ENCODE data around the gene ADGRB3.

ADGRB3 gene

DNA sequence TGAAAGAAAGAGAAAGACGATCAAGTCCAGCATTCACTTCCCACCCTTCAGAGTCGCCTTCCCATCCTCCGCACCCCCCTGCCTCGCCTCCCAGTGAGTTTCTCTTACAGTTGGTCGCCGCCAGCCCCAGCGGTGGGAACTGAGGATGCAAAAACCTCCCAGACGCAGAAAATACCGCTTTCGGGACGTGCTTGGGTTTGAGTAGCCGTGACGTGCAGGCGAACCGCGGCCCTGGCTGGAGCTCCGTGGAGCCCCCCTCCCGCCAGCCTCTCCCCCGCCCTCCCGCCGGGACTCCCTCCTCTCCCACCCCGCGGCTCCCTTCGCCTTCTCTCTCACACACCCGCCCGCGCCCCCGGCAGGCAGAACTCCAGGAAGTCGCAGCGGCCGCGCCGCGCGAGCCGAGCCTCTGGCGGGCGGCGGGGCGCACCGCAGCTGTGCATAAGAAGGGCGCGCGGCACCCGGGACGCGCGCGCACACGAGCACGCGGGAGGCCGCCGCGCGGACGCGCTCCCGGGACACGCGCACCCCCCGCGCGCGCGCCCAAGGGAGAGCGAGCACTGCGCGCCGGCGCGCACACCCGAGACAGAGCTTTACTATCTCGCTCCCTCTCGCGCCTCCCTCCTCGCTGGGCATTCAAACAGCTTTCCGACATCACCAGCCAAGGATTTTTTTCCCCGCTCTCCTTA is at the start of gene ADGRB3:
TSS of gene ADGRB3 (plus strand) at position 557 of the 686 bp plus-strand sequence. CDS start 3,394 bp downstream, outside the sequence.
- peak; percentile 36 for DNase-seq

DNA sequence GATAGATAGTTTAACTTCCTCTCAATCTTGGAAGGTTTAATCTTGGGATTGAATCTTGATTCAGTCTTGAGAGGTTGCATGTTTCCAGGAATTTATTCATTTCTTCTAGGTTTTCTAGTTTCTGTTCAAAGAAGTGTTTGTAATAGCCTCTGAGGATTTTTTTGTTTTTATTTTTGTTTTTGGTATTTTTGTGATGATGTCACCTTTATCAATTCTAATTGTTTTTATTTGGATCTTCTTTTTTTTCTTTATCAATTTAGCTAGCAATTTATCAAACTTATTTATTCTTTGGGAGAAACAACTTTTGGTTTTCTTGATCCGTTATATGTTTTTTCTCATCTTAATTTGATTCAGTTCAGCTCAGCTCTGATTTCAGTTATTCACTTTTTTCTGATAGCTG is 41.5 kb upstream of the ADGRB3 start:
- no peak for DNase-seq

DNA sequence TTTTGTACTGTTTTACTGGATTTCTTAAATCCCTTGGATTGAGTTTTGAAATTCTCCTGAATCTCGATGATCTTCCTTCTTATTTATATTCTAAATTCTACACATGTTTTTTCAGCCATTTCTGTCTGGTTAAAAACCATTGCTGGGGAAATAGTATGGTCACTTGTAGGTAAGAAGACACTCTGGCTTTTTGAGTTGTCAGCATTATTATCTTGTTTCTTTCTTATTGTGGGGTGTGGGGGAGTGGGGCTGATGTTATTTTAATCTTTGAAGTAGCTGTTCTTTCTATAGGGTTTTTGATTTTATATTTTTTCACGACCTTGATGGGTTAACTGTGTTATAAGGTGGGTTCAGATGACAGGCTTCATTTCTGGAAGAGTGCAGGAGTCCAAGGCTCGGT is 37.4 kb upstream of the ADGRB3 start:
- DNase-seq: no peak

DNA sequence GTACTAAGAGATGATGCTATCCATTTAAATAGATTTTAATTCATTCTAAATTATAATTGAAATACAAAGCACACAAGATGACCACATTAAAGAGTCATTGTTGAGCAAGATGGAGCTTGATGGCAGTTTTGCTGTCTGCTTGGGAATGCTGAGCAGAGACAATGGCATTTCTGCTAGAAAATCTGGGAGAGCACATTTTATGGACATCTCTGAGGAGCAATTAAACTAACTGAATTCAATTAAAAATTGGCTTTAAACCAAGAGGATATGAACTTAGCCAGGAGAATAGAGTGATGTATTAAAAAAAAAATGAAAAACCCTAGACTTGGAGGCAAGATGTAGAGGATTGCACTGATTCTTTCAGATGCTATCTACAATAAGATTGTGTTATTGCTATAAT is 19.1 kb upstream of the ADGRB3 start:
- DNase-seq: no peak

DNA sequence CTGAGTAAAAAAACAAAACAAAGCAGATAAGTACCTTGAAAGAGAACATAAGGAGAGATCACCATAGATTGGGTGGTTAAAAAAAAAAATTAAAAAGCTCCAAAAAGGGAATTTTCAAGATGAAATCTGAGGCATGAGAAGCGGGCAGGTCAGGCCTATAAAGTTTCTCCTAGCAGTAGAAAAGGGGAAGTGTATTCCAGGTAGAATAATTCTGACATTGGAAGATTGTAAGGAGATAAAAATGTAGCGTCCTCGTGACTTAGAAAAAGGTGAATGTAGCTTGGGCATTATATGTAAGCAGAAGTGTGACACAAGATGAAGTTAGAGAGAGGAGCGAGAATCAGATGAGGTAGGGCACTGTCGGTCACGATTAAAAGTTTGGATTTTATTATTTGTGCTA is 9.1 kb upstream of the ADGRB3 start:
- no peak for DNase-seq

DNA sequence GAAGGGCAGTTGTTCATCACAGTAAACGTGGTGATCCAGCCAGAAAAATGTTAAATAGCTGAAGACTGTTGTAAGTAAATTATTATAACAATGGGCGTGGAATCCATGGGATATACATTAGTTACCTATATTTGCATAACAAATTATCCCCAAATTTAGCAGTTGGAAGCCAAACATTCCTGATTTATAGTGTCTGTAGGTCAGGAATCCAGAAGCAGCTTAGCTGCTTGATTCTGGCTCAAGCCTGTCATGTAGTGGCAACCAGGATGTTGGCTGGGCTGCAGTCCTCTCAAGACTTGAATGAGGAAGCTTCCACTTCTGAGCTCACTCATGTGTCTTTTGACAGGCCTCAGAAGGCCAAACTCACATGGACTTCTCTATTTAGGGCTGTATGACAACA is 6.9 kb upstream of the ADGRB3 start:
- DNase-seq: no peak

DNA sequence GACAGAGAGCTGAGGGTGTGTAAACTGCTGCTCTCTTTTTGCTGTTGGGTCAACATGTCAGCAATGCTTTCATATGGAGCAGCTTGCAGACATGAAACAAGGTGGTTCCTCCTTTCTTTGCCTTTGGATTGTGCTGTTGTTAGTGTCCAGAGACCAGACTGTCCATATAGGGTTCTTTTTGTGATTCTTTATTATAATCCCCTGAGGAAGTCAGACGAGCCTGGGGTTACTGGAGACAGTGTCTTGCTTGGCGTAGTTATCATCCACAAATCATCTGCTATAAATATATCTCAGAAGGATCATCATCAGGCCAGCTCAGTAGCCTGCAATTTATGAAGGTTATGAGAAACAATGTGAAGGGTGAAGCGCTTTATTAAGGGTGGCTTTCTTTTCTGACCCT is 2.3 kb upstream of the ADGRB3 start:
- DNase-seq: no peak

DNA sequence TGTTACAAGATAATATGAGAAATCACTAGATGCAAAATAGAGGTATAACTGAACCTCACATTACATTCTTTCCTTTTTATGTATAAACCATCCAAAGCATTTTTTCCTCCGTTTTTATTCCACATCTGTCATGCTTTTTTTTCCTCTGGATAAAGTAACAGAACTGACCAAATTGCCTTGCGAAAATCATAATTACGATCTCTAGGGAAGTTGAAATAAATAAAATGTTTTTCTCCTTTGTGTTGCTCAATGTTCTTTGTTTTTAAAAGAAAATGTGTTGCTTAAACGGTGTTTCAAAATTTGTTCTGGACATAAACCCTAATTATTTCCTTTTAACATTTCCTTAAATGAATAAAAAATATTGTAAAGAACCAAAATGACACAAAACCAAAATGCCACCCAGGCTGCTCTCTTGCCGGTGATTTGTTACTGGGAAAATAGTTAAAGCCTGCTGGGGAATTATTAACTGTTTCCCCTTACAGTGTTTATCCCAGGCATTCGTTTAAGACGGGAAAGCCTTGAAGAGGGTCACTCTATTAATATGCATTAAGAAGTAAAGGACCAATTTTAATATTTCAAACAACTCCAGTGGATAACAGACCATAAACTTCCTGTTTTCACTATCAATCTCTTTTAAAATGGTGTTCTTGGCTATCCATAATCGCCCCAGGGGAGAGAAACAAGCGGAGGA is 1.7 kb upstream of the ADGRB3 start:
- DNase-seq: no peak

DNA sequence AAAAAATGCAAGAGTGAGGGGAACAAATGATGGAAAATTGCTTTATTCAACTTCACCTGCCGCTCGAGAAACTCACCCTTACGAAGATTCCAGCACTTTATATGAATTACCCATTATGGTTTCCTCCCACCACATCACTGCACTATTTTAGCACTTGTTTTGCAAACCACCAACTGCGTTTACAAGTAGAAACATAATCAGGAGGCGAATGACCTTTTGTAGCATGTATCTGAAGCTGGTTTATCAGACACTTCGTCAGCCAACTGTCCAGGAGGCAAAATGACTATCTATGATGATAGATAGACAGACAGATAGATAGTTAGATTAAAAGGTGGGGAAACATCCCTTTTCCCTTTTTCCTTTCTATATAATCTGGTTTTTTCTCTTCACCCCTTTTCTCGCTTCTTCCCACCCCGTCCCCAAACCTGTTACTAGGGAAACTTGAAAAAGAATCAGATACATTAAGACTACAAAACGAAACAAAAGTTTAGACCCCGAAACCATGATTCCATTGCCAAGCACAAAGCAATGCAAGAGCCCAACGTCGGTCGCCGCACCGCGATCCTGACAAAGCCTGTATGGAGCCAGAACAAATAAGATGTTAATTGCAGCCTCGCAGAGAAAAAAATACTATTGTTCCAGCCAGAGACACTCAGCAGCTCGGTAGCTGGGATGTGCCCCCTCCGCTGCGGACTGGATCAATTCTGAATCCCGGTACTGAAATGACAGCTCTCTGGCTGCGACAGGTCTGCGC is 933 bp upstream of the ADGRB3 start:
- DNase-seq: no peak

DNA sequence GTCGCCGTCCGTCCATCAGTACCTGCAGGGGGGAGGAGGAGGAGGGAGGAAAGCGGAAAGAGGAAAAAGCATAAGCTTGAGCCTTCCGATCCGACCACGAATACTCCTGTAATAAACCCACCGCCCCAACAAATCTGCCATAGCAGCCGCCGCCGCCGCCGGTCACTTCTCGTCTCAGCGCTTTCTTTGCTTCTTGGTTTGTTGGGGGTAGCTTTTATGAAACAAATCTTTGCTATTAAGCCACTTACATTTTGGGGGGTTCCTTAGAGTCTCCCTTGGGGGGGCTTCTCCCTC is 277 bp downstream of the ADGRB3 start:
- DNase-seq: no peak

DNA sequence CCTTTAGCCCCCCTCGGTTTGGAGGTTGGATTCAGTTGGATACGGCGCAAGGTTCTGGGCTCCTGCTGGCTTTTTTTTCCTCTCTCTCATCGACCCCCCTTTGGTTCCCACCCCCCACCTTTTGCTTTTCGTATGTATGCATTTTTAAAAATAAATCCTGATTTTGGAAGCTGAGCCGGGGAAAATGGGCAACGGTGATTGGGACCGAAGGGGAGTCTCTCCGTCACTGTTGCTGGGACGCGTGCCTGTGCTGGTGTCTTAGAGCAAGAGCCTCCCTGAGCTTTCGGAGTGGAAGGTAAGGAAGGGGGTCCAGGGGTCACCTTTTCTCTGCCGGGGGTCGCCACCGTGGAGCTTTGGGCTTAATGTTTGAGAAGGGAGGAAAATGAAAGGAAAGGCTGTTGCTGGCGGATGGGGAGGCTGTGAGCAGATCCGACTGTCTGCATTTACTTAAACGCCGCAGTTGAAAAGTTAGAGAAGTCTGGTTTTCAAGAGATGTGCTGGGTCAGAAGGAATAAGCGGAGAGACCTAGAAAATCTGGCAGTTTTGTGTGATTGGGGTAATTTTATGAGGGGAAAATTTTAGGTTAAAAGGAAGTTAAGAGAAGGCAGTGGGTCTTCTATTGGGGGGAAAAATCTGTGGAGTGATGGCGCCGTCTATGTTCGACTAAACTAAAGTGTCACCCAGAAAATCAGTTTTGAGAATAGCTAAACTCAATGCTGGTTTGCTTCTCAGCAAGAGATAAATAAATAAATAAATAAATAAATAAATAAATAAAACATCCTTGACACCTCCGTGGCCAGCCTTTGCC is 828 bp downstream of the ADGRB3 start:
- no peak for DNase-seq

DNA sequence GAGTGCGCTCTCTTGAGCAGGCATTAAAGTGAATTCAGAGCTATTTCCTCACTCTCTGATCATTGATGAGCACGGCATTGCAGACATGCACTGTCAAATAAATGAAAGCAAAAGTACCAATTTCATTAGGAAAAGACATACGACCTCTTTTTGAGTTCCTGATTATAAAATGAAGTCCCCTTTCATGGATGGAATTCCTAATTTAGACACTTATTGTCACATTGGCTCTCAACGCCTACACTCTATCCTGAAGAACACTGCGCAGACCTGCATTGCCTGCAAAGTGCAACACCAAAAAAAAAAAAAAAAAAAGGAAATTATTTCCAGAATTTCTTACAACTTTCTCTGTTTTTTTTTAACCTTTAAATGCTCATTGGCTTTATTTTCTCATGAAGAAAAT is 1.6 kb downstream of the ADGRB3 start:
- DNase-seq: no peak

DNA sequence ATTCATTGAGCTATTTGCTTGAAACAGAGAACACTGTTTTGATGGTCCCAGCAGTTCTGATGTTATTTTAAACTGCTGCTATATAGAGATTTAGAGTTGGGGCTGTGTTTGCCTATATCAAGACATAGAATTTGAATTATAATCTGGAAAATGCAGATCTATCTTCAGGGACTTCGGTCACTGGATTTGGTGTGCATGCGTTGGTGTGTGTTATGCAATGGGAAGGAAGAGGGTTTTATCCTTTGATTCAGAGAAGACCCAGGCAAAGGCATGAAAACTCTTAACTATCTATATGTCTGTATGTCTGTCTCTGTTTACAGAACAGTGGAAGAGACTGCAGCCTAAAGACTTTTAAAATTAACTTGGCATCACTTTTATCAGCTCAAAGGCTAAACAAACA is 2.0 kb downstream of the ADGRB3 start:
- DNase-seq: no peak

DNA sequence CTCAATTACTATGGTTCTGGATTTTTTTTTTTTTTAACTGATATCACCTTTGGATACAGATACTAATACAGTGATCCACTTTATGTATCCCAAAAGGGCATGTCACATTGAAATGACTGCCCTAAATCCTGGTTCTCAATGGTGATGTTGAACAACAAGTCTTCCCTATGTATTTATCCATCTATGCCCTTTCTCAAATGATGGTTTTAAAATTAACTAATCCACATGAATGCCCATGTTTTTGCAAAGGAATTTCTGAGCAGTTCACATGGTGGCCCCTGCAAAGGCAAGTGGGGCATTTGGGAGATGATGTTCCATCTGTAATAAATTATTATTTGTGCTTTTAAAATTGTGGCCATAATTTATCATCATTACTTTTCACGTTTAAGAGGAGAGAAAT is 2.7 kb downstream of the ADGRB3 start:
- no peak for DNase-seq

DNA sequence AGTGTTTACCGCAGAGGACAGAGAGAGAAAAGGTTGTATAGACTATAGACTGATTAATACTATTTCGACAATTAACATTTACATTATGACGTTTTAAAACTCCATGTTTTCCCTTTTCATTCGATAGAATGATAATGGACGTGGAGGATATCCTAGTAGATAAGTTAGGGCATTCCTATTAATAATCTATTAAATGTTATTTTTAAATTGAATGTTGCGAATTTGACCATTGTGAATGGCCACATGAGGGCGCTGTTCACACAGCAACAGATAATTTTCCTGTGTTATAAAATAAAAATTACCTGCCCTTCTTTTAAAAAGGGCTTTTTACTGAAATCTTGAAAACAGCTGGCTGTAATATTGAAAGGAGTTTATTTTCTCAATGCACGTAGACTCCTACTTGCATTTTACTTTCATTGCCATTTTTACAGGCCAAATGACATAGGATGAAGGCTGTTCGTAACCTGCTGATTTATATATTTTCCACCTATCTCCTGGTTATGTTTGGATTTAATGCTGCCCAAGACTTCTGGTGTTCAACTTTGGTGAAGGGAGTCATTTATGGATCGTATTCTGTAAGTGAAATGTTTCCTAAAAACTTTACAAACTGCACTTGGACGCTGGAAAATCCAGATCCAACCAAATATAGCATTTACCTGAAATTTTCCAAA is 3.3 kb downstream of the ADGRB3 start:
- peak; percentile 13 for DNase-seq

DNA sequence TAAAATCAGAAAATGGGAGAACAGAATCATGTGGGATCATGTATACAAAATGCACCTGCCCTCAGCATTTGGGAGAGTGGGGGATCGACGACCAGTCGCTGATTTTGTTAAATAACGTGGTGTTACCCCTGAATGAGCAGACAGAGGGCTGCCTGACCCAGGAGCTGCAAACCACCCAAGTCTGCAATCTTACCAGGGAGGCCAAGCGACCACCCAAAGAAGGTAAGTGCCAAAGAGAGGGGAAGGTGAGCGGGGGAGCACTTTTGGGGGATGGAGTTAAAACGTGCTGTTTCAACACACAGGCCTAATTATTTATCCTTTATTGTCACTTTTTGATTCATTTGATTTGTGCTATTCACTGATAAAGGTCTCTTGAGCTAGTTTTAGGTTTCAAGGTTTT is 4.1 kb downstream of the ADGRB3 start:
- DNase-seq: no peak

DNA sequence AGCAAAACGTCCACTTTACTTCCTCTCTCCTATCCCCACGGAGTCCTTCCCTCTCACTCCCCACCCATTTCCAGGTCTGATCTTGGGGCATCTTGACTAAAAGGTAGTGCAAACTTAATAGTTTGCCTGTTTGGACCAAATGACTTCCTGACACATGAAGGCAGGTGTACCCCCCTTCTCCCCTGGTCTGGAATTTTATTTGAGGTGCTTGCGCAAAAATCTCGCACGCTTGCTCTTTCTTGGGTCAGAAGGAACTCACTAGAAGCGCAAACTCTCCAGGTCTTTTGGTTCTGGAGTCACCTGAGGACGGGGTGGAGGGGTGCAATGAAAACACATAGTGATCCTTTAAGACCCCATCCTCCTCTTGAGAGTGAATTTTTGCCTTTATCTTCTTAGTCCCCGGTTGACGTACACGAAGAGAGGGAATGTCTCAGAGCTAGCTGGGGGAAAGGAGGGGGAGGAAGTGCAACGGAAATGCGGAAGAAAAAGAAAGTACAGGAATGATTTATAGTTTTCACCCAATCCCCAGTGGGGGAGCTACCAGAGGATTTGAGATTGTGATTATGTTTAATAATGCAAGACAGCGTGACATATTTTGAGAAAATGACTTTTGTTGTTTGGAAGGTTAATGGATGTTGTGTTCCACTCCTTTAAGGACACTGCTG is 4.9 kb downstream of the ADGRB3 start:
- no peak for DNase-seq

DNA sequence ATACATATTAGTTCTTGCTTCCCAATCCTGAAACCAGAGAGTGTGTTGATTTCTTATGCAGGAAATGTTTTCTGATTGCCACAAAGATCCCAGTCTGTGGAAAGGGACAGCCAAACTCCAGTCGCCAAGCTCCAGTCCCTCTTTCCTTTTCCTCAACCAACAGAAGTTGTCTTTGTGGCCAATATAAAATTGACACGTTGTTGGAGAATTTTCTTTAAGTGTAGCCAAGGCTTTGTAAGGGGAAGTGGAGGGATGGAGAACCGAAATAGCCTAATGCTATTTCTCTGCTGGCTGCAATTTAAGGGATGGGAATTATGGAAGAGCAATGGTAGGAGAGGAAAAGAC is 5.4 kb downstream of the ADGRB3 start:
- DNase-seq: no peak

DNA sequence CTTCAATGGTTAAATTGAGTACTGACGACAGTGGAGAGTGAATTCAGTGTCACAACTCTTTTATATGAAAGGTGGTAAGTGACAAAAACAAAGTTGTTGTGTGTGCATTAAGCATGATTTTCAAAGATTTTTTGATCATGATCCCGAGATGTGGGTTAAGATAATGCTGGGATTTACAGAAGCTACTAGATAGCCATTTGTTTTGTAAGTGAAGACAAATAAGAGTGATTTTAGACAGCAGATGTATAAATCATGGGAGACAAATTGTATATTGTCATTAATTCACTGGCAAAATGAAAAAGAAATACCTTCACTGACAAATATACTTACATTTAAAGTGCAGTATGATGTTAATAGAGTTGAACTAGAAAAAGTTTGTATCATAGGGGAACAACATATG is 6.1 kb downstream of the ADGRB3 start:
- no peak for DNase-seq

DNA sequence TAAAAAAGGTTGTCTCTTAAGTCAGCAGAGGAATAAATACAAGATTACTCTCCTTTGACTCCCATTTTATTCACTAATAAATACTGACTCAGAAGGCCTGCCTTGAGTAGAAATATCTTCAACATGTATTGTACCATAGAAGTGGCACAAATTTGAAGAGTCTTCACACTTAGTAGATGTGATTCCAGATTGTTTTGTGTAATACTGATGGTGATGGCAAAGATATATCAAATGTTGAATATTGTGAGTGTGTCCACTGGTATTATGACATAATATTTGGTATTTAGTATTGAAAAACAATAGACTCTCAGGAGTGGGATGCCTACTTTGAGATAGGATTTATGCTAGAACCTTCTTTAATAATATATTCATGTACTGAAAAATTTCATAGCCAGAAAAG is 7.0 kb downstream of the ADGRB3 start:
- no peak for DNase-seq

DNA sequence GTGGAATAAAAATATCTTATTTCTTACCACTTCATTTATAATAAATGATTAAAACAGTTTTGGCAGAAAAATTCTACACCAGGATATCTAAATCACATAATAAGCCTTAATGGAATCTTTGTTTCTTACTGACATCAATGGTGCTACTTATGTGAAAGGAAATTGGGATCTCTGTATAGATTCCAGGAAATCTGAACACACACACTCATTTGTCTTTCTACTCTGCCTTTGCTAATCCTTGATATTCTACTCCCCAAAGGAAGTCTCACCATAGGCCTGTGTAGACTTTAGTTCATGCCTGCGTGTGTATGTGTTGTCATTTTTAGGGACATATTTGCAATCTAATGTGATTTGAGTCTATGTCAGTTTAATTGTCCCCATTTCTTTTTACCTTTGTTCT is 7.9 kb downstream of the ADGRB3 start:
- no peak for DNase-seq

DNA sequence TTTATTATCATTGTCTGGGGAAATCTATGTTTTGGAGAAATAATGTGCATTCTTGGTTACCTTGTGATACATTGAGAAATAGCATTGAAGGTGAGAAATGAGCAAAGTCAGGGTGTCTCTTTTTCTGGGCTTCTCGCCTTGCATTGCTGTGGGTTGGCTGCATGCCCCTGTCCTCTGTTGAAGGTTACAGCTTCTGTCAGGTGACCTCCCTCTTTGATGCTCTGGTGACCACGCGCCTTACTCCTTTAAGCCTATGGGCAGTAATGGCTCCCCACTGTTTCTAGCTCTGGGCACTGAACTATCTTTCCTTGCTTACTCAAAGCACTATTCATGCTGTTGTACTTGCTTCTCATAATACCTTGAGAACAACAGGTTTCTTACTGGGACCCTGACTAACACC is 14.6 kb downstream of the ADGRB3 start:
- no peak for DNase-seq

DNA sequence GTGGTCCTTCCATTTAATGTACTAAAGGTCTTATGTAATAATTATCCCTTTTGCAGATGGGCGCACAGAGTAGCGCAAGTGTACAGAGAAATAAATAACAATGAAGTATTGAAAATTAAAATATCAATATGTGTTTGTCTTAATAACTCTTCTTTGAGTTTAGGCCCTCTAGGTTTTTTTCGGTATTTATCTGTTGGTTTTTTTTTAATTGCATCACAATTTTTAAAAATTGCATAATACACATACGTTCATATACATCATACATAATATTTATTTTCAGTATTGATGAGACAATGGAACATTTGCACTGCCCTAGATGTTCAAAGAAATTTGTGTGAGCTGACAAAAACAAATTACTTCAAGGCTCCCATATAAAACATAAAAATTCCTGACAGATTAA is 15.1 kb downstream of the ADGRB3 start:
- no peak for DNase-seq
